Stimulated activated CD8-positive, alpha-beta memory T cell treated with anti-CD3 and anti-CD28 coated beads, Interleukin-7, amount 100 ng/mL, for 4 hours (primary cell): ENCODE data around the gene KRTAP10-9.

ENCODE experiments used
- DNase-seq, 2 donors: peaks; one replicate each; pipeline ENCODE4 v3.0.0-alpha.2; 2020; ENCODE audit warnings: low read depth in 2 of 2

The KRTAP10-9 gene

GRCh38 chr21:44664691-44665090, 37.8 kb downstream of the KRTAP10-9 start:
- DNase-seq: no peak

GRCh38 chr21:44666401-44667320, 39.8 kb downstream of the KRTAP10-9 start, which contains the start of gene KRTAP12-2:
Gene KRTAP12-2, minus strand, starts transcription at chr21:44666927. Its CDS starts 41 bp downstream, at chr21:44666886.
- no peak for DNase-seq

- no peak for DNase-seq
Measured at GRCh38 chr21:44667612-44668011, 40.7 kb downstream of the KRTAP10-9 start.

GRCh38 chr21:44670642-44671432, 43.9 kb downstream of the KRTAP10-9 start:
- DNase-seq: no peak

- DNase-seq: no peak
Measured at GRCh38 chr21:44671911-44672310, 45.0 kb downstream of the KRTAP10-9 start.

GRCh38 chr21:44677881-44678280, 51.0 kb downstream of the KRTAP10-9 start:
- DNase-seq: no peak
